NT2/D1 (cell line): ENCODE data around the gene MPP2.

Source experiments
- SUZ12 ChIP-seq: IDR thresholded peaks from 2 replicates; pipeline ENCODE4 v1.6.1; 2011; ENCODE audit not compliant: insufficient read length, insufficient read depth; ENCODE audit errors: extremely low read depth
- YY1 ChIP-seq: IDR thresholded peaks from 2 replicates; pipeline ENCODE4 v1.6.1; 2011; ENCODE audit not compliant: insufficient read length, insufficient read depth

- no peak for TF ChIP-seq SUZ12
- no peak for TF ChIP-seq YY1
Observed at GRCh38 chr17:43845766-43846165, 61.6 kb downstream of the MPP2 start.
